Sigmoid colon (tissue), 7 donors: ENCODE results near the gene ACO2. TPM values are rescaled to one million over a fixed set of nuclear protein-coding genes. Genes with fewer than 3 reads are reported as not detected.
A peak's percentile ranks its signal among the peaks of the same experiment; 100 is the strongest.

ENCODE experiments used
- DNase-seq: peaks from one replicate; pipeline ENCODE4 v3.0.0-alpha.2; 2019
- H3K27ac ChIP-seq, 4 donors: fragments of 200-600 bp; sonication (generic); one replicate each; pipeline ENCODE4 v1.5.1; 2016 to 2019; ENCODE audit warnings: mild to moderate bottlenecking in 1 of 4
- H3K27me3 ChIP-seq, 3 donors: fragments of 200-600 bp; sonication (generic); one replicate each; pipeline ENCODE4 v1.5.1; 2019; ENCODE audit warnings: mild to moderate bottlenecking in 1 of 3
- H3K36me3 ChIP-seq, 4 donors: fragments of 200-600 bp; sonication (generic); one replicate each; pipeline ENCODE4 v1.5.1; 2016 to 2019
- H3K4me1 ChIP-seq, 4 donors: fragments of 200-600 bp; sonication (generic); one replicate each; pipeline ENCODE4 v1.5.1; 2017 to 2019
- H3K4me3 ChIP-seq, 4 donors: fragments of 200-600 bp; sonication (generic); one replicate each; pipeline ENCODE4 v1.5.1; 2017 to 2019; ENCODE audit warnings: mild to moderate bottlenecking in 2 of 4, moderate library complexity in 1 of 4
- H3K9me3 ChIP-seq, 4 donors: fragments of 200-600 bp in 3 of 4; sonication (generic) in 3 of 4; one replicate each; pipeline versions ENCODE4 v1.5.1 to v1.6.1; 2013 to 2019
- CTCF ChIP-seq, 4 experiments: fragments of 450-650 bp in 3 of 4; fragments of 200-600 bp in 1 of 4; IDR thresholded peaks; one replicate each; pipeline ENCODE4 v1.5.1; 2016 to 2019; ENCODE audit warnings: antibody characterized with exemption in 4 of 4, mild to moderate bottlenecking in 3 of 4, moderate library complexity in 2 of 4
- EP300 ChIP-seq, 4 donors: sonication (generic); formaldehyde crosslinking; IDR thresholded peaks; one replicate each; pipeline ENCODE4 v1.6.1; 2017; ENCODE audit warnings: antibody characterized with exemption in 4 of 4
- POLR2A ChIP-seq, 2 donors: fragments of 450-650 bp; IDR thresholded peaks; one replicate each; pipeline ENCODE4 v1.6.1; 2016; ENCODE audit warnings: antibody characterized with exemption in 2 of 2, mild to moderate bottlenecking in 2 of 2, moderate library complexity in 2 of 2
- POLR2AphosphoS5 ChIP-seq, 4 donors: sonication (generic); formaldehyde crosslinking; IDR thresholded peaks; one replicate each; pipeline ENCODE4 v1.6.1; 2017; ENCODE audit warnings: antibody characterized with exemption in 4 of 4
- WGBS, 2 donors: extraction: QIAGEN DNeasy Blood & Tissue Kit; methylation state at CpG; one replicate each; pipeline ENCODE4 v1.1.7; 2013; 5-methylcytosine and 5-hydroxymethylcytosine counted together
- intact Hi-C: fragments of 100-400 bp; cut with DNase I; formaldehyde crosslinking; loops from one replicate; pipeline ENCODE4 v1.15.1; 2023
- polyA plus RNA-seq, 3 donors: library from polyadenylated mRNA; stranded (reverse); fragments of 200-250 nt; gene quantifications; one replicate each; pipeline ENCODE4 v1.2.3, GENCODE V29; 2013
- total RNA-seq, 4 donors: library from RNA; depleted of rRNA; stranded (reverse); fragments of >200 nt; gene quantifications; one replicate each; pipeline ENCODE4 v1.1.0, GENCODE V29; 2016
- donor health status: healthy with polysubstance abuse.
- donor health status: Bipolar disorder and iron deficiency.
- donor health status: healthy.

ACO2 gene
- total and polyA plus RNA-seq, 7 donors: 67.3 to 157 (median 90.3) TPM

DNA sequence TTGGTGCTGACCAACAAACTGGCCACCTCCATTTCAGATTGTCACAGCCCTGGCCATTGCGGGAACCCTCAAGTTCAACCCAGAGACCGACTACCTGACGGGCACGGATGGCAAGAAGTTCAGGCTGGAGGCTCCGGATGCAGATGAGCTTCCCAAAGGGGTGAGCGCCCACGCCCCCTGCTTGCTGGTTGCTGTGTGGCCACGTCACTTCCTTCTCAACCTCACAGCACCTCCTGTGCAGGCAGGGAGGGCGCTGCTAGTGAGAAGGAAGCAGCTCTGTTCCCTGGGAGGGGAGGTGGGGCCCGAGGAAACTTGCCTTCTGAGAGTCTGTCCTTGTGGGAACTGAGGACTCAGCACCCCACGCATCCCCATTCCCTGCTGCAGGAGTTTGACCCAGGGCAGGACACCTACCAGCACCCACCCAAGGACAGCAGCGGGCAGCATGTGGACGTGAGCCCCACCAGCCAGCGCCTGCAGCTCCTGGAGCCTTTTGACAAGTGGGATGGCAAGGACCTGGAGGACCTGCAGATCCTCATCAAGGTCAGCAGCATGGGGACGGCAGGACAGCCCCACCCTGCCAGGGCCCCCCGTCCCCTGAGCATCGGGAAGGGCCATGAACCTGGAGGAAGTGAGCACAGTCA lies 56.0 kb downstream of the ACO2 start:
- TF ChIP-seq CTCF (IDR thresholded peaks at IDR 0.05): no peak
- TF ChIP-seq POLR2A (IDR thresholded peaks at IDR 0.05): no peak
- no peak for TF ChIP-seq POLR2AphosphoS5 (IDR thresholded peaks at IDR 0.05)
- no peak for TF ChIP-seq EP300 (IDR thresholded peaks at IDR 0.05)
- no peak for DNase-seq
- Histone ChIP-seq H3K36me3 (peaks cover 17 to 60% (median 41%) of the 10 kb centered on the region in 4 donors), H3K4me3 (peak overlapping the region in 1 of 4 donors; percentile 4), H3K9me3 (no peaks in the 10 kb centered on the region), H3K27me3 (no peaks in the 10 kb centered on the region), H3K27ac (peak overlapping the region; percentile 82 to 91 (median 88)), H3K4me1 (peaks cover 0 to 45% (median 40%) of the 10 kb centered on the region in 4 donors)
- 56 to 72% methylated on average over 17 of the region's 17 CpGs for WGBS, 2 donors
- intact Hi-C loops: loop anchor here (10.0 kb wide), 1 partner anchor 240 kb away; the partner anchor contains the start of gene RANGAP1

DNA sequence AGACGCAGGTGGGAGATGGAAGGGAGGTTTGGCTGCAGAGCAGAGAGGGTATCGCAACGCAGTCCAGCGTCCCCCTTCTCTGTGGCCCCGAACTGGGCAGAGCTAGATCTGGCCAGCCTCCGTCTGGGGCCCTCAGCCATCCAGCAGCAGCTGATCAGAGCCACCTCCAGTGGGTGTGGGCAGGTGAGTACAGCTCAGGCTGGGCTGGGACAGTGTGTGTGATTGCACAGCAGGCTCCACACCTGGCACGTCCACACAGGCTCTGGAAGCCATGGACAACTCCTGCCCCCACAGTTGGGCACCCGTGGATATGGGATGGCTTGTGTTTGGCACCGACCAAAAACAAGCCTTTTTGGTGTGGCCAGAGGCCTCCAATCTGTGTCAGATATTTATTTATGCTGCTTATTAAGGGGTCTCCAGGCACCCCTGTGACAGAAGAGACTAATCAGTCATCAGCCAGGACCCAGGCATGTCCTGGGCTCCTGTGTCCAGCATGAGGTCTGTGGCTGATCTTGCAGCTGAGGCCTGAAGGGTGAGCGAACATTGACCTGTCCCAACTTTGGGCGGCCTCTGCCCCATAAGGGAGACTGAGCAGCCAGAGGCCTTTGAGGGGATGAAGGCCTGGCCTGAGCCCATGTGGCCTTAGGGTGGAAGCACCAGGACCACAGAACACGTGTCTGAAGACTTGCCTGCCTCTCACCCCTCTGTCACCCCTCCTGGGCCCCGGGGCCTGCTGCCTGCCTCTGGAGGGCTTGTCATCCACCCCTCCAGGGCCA lies 56.7 kb downstream of the ACO2 start:
- peaks cover 0 to 45% (median 40%) of the 10 kb centered on the region in 4 donors for H3K4me1 ChIP-seq
- WGBS, 2 donors: 84 to 87% methylated on average over 13 of the region's 13 CpGs

GRCh38 chr22:41526226-41526829 lies 57.4 kb downstream of the ACO2 start:
- WGBS, 2 donors: 70 to 78% methylated on average over 12 of the region's 12 CpGs
- intact Hi-C loops: loop anchor here (10.0 kb wide), 1 partner anchor 242 kb away; the partner anchor contains the start of gene RANGAP1
- Histone ChIP-seq H3K36me3 (peaks cover 27 to 64% (median 50%) of the 10 kb centered on the region in 4 donors), H3K27me3 (no peaks in the 10 kb centered on the region), H3K4me3 (no peak overlapping the region), H3K4me1 (peaks cover 0 to 45% (median 40%) of the 10 kb centered on the region in 4 donors), H3K9me3 (no peaks in the 10 kb centered on the region), H3K27ac (peak overlapping the region; percentile 82 to 91 (median 88))
- TF ChIP-seq POLR2A (IDR thresholded peaks at IDR 0.05): no peak
- peak in 1 of 4 donors; percentile 12 for TF ChIP-seq POLR2AphosphoS5 (IDR thresholded peaks at IDR 0.05)
- DNase-seq: no peak

More for the DNA sequence above, 56.7 kb downstream of the ACO2 start:
- H3K4me3 ChIP-seq: no peak overlapping the region
- H3K27me3 ChIP-seq: no peaks in the 10 kb centered on the region
- intact Hi-C loops: loop anchor here (10.0 kb wide), 1 partner anchor 241 kb away; the partner anchor contains the start of gene RANGAP1
- H3K27ac ChIP-seq: peak overlapping the region; percentile 82 to 91 (median 88)
- peaks cover 20 to 61% (median 45%) of the 10 kb centered on the region in 4 donors for H3K36me3 ChIP-seq
- TF ChIP-seq POLR2A (IDR thresholded peaks at IDR 0.05) (no peak), CTCF (IDR thresholded peaks at IDR 0.05) (no peak), POLR2AphosphoS5 (IDR thresholded peaks at IDR 0.05) (peak in 1 of 4 donors; percentile 7)
- DNase-seq: no peak
- no peaks in the 10 kb centered on the region for H3K9me3 ChIP-seq

DNA sequence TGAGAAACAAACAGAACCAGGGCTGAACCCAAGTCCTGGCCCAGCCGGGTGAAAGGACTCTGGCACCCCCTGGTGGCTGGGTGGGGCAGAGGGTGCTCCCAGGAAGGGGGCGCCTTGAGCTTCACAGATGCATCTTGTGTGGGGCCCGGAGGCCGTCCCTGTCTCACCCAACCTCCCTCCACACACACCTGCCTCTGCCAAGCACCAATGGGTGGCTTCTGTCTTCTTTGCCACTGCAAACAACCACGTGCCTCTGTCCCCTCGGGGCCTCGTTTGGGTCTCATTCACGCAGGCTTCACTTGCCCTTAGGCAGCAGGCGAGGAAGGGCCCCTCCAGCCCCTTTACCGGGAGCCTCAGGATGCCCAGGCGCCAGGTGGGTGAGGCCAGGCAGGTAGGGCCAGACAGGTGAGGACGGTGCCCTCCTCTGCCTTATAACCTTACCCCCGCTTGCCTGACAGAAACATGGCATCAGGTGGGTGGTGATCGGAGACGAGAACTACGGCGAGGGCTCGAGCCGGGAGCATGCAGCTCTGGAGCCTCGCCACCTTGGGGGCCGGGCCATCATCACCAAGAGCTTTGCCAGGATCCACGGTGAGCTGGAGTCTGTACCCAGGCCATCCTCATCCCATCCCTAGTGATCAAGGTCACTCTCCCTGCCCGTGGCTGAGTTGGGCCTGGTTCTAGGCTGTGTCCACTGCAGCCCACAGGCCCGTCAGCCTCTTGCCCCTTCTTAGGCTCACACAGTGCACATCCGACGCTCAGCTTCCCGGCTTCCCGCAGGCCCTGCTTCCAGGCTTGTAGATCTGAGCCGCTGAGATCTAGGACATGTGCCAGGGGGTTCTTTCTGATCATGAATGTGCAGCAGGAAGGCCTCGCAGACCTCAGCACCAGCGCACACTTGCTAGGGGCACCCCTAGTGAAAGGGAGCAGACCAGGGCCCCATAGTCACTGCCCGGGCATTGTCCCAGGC lies 58.2 kb downstream of the ACO2 start:
- Histone ChIP-seq H3K4me1 (peaks cover 0 to 45% (median 40%) of the 10 kb centered on the region in 4 donors), H3K4me3 (no peak overlapping the region), H3K36me3 (peaks cover 28 to 72% (median 52%) of the 10 kb centered on the region in 4 donors), H3K27me3 (no peaks in the 10 kb centered on the region), H3K9me3 (no peaks in the 10 kb centered on the region), H3K27ac (peak overlapping the region; percentile 82 to 91 (median 88))
- no peak for TF ChIP-seq POLR2AphosphoS5 (IDR thresholded peaks at IDR 0.05)
- TF ChIP-seq POLR2A (IDR thresholded peaks at IDR 0.05): no peak
- TF ChIP-seq CTCF (IDR thresholded peaks at IDR 0.05): peak; percentile 47 to 88 (median 78)
- peak; percentile 84 for DNase-seq
- intact Hi-C loops: loop anchor here (10.0 kb wide), 1 partner anchor 242 kb away; the partner anchor contains the start of gene RANGAP1
- 71 to 81% methylated on average over 32 of the region's 32 CpGs for WGBS, 2 donors
